GM12891 (cell line): ENCODE measurements around the gene ZNF213.

Experiments
- DNase-seq: peaks from one replicate; pipeline ENCODE4 v3.0.0; 2011; ENCODE audit warnings: low spot score; ENCODE audit not compliant: insufficient read length
- FAIRE-seq: peaks from 2 replicates; lab custom pipeline; 2011; peaks lifted over from hg19 to GRCh38; lab: Jason Lieb, UNC
- PAX5 ChIP-seq: IDR thresholded peaks from 2 replicates; pipeline ENCODE4 v1.6.1; 2011; ENCODE audit warnings: low read length, moderate library complexity, mild to moderate bottlenecking; ENCODE audit not compliant: insufficient read depth, severe bottlenecking
- POLR2A ChIP-seq: IDR thresholded peaks from 2 replicates; pipeline ENCODE4 v1.6.1; 2011; ENCODE audit warnings: low read depth, low read length, control low read depth
- POLR2AphosphoS5 ChIP-seq: IDR thresholded peaks from 2 replicates; pipeline ENCODE4 v1.6.1; 2011; ENCODE audit warnings: low read depth, low read length, control low read depth
- POU2F2 ChIP-seq: IDR thresholded peaks from 2 replicates; pipeline ENCODE4 v1.6.1; 2011; ENCODE audit warnings: low read depth, mild to moderate bottlenecking, control low read depth, low read length, moderate library complexity
- SPI1 ChIP-seq: IDR thresholded peaks from 2 replicates; pipeline ENCODE4 v1.6.1; 2011; ENCODE audit warnings: low read depth, low read length, control low read depth
- TAF1 ChIP-seq: IDR thresholded peaks from 2 replicates; pipeline ENCODE4 v1.6.1; 2011; ENCODE audit warnings: low read depth, low read length, control low read depth

The ZNF213 gene

GRCh38 chr16:3142770-3143169 is 7.9 kb downstream of the ZNF213 start:
- FAIRE-seq (no peak), DNase-seq (no peak)
- TF ChIP-seq PAX5 = no peak
- no peak for TF ChIP-seq TAF1
- no peak for TF ChIP-seq SPI1
- TF ChIP-seq POU2F2 = no peak
- no peak for TF ChIP-seq POLR2A

- DNase-seq = no peak
- FAIRE-seq = no peak
- TF ChIP-seq POU2F2 = no peak
- no peak for TF ChIP-seq POLR2AphosphoS5
- TF ChIP-seq SPI1 = no peak
- no peak for TF ChIP-seq PAX5
- TF ChIP-seq POLR2A = no peak
- no peak for TF ChIP-seq TAF1
These were observed 8.4 kb downstream of the ZNF213 start for GRCh38 chr16:3143189-3143588.

- no peak for TF ChIP-seq PAX5
- TF ChIP-seq POLR2AphosphoS5 = no peak
- TF ChIP-seq POU2F2 = no peak
- TF ChIP-seq TAF1 = no peak
- no peak for TF ChIP-seq POLR2A
- TF ChIP-seq SPI1 = no peak
- FAIRE-seq (no peak), DNase-seq (no peak)
These were observed 8.9 kb downstream of the ZNF213 start for GRCh38 chr16:3143598-3144320.

GRCh38 chr16:3144321-3144983 is 9.6 kb downstream of the ZNF213 start:
- no peak for FAIRE-seq
- no peak for TF ChIP-seq SPI1
- TF ChIP-seq POLR2AphosphoS5 = no peak
- no peak for TF ChIP-seq PAX5
- TF ChIP-seq POU2F2 = no peak
- TF ChIP-seq TAF1 = no peak
- no peak for TF ChIP-seq POLR2A
- DNase-seq = no peak

GRCh38 chr16:3145151-3145550 is 10.3 kb downstream of the ZNF213 start:
- FAIRE-seq (no peak), DNase-seq (no peak)
- TF ChIP-seq POLR2A (no peak), TAF1 (no peak), POU2F2 (no peak), PAX5 (no peak), POLR2AphosphoS5 (no peak), SPI1 (no peak)

- DNase-seq = no peak
- TF ChIP-seq POU2F2 (no peak), SPI1 (no peak), PAX5 (no peak), POLR2AphosphoS5 (no peak), POLR2A (no peak), TAF1 (no peak)
- FAIRE-seq = no peak
These were observed 10.8 kb downstream of the ZNF213 start for GRCh38 chr16:3145660-3146059.

GRCh38 chr16:3147046-3147756 is 12.4 kb downstream of the ZNF213 start:
- TF ChIP-seq POLR2AphosphoS5 (no peak), POU2F2 (no peak), POLR2A (no peak), SPI1 (no peak), PAX5 (no peak), TAF1 (no peak)
- DNase-seq (no peak), FAIRE-seq (no peak)

GRCh38 chr16:3147757-3148104 is 12.9 kb downstream of the ZNF213 start:
- TF ChIP-seq SPI1 (no peak), TAF1 (no peak), POLR2AphosphoS5 (no peak), PAX5 (no peak), POLR2A (no peak), POU2F2 (no peak)
- no peak for FAIRE-seq
- DNase-seq = no peak
